GM11168 (cell line): Measurements from ENCODE around the gene PIAS3.
"Not testable (repeated sequence)": the region's sequence is repeated elsewhere in the genome, so short reads cannot be mapped to it uniquely, and the experiment has no call there.

Source experiments
- in situ Hi-C: fragments of 300-500 bp; cut with MboI; formaldehyde crosslinking; loops from one replicate; pipeline ENCODE4 v1.12.0; 2022; ENCODE audit warnings: low sequenced_read_pairs; ENCODE audit not compliant: unreplicated experiment

PIAS3 gene

DNA sequence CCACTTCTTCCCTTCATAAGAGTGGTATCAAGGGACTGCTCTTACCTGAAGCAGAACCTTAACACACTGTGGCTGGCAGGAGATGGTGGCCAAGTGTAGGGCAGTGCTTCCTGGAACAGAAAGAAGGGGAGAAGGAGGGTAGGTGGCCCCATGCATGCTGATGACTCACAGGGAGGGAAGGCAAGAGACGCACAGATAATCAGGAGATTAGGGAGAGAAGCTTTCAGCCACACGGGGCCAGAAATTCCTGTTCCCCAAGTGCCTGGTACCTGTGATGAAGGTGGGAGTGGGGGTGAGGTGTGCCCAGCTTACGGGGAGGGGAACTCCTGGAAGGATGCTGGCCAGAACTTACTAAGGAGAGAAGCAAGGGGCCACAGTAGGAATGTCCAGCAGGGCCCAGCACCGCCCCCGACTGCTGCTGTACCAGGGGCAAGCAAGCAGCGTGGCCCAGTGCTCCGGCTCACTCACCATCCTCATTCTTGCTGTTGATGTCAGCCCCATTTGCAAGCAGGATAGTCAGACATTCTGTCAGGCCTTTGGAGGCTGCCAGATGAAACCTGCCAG is 19.1 kb upstream of the PIAS3 start:
- in situ Hi-C loops, result no loop called here

DNA sequence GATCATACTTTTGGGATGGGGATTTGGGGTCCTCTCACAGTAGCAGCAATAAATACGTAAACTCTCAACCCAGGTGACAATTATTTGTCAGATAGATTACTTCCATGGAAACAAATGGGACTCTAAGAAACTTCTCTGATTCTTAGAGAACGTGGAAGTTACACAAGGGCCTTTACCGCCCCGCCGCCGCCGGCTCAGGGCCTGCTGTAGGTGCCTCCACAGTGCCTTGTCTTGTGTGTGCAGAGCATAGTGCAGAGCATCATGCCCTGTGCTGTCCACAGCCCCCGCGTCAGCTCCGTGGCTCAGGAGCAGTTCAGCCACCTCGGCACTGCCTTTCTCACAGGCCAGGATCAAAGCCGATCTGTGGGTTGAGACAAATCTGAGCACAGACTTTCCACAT is 15.8 kb upstream of the PIAS3 start:
- in situ Hi-C loops, result no loop called here

DNA sequence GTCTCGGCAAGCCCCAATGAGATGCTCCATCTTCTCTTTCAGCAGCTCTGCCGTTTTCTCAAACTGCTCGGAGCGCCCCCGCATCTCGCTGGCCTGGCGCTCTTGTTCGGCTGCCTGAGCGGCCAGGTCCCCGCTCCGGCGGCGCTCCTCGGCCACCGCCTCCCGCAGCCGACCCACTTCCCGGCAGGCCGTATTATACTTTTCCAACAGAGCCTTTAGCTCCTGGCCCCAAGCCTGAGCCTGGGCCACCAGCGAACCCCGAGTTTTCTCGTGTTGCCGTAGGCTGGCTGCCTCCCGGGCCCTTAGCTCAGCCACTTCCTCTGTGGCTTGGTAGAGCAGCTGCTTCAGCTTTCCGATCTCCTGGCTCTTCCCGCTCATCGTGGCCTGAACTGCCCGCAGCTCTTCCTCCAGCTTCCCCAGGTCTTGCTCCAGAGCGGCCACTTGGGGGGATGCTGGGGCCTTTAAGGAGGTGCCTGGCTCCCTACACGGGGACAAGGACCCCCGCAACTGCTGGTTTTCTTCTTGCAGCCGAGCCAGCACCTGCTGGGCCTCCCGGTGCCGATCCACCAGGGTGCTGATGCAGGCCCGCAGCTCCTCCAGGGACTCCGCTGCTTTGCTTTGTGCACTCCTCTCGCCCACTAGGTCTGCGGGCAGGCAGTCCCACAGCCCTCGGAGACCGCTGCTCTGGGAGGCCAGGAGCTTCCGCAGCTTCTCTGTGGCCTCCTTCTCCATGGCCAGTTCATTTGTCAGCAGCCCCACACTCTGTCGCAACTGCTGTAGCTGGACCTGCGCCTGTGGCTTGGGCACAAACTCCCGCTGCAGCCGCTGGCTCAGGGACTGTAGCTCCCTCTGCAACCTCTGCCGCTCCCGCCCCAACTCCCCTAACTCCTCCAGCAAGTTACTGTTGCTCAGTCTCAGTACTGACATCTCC is 13.4 kb upstream of the PIAS3 start:
- in situ Hi-C loops, result no loop called here

DNA sequence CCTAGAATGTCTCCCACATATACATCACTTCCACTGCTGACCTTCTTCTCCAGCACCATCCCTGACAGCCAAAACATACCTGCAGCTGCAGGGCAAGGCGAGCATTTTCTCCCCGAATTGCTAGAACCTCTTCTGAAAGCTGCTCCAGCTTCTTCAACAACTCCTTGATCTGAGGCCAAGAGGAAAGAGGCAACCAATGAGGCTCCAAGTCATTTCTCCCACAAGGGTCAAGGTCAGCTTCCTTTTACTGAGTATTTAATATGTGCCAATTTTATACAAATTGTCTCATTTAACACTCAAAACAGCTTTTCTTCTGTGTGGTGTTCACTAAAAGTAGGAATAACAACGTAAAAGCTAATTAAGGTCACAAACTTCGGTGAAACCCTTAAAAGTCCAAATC is 9.4 kb upstream of the PIAS3 start:
- in situ Hi-C loops, result no loop called here

DNA sequence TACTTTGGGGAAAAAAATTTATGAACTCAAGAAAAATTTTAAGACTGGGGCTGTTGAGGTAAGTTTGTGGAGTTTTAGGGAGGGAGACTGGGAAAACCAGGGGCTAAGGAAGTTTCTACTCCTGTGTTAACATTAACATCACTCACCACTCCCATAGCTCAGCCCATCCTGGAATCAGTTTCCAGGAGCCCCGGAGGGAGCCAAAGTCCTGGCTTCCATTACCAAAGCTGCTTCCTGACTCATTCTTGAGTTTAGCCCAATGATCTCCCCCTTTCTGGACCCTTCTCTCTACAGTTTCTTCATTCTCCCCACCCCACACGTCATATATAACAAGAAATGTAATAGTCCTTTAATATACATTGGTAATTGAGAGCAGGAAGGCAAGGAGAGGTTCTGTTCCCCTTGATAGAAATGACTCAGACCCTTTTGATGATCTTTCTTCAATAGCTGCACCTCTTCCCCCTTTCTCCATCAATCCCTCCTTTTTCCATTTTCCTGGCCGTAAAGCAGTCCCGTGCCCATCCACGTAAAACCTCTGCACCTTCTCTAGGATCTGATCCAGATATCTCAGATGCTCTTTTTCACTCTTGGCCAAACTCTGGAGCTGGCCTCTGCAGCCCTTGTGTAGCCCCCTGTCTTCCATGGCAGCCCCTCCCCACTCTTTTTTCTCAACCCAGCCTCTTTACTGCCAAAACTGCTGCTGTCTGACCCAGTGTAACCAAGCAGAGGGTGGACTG is 4.6 kb upstream of the PIAS3 start:
- in situ Hi-C loops, result no loop called here

DNA sequence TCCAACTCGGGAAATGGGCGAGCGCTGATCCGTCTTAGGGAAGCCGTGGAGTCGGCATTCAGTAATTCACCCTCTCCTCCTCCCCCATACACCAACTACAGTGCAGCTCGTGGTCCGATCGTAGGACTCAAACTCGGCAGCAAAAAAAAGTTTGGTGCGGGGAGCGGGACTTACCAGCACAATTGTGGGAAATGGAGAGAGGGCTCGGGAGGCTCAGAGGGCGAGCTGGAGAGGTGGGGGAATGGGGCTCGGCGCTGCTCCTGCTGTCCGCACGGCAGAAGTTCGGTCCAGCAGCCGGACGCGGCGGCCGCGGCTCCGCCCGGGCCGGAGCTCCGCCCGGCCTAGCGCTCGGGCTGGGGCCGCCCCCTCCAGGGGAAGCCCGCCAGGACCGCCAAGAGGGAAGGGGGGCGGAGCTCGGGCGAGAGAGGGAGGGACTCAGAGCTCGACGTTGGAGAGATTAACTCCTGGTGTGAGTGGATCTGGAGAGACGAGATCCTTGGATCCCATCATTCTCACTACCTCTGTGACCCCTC is 676 bp upstream of the PIAS3 start:
- in situ Hi-C loops, result loop anchor here (10.0 kb wide), 1 partner anchor 155 kb away; no protein-coding TSS in a partner anchor

DNA sequence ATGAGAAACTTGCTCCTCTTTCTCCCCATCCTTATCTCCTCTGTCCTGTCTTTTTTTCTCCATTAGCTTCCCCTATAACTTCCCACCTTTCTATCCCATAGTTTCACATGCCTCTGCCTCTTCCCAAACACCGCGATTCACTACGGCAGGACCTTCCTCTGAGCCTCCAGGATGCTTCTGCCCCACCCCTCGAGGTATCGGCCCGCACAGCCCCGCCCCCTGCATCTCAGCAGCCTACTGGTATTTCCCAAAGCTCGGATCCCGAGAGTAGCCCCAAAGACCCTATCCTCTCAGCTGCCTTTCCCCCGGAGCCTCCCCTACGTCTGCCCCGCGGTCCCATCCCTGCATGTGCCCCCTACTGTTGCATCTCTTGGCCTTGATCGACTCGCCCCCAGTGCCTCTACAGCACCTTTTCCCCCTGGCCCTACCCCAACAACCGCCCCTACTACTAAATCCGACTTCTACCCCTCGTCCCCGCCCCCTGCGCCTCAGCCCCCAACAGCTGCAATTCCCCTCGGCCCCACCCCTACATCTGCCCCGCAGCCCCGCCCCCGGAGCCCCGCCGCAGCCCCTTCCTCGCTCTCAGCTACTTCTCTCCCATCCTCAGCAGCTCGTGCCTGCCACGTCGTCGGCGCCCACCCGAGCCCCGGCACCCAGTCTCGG is 512 bp downstream of the PIAS3 start:
- in situ Hi-C loops, result loop anchor here (10.0 kb wide), 1 partner anchor 156 kb away; no protein-coding TSS in a partner anchor

DNA sequence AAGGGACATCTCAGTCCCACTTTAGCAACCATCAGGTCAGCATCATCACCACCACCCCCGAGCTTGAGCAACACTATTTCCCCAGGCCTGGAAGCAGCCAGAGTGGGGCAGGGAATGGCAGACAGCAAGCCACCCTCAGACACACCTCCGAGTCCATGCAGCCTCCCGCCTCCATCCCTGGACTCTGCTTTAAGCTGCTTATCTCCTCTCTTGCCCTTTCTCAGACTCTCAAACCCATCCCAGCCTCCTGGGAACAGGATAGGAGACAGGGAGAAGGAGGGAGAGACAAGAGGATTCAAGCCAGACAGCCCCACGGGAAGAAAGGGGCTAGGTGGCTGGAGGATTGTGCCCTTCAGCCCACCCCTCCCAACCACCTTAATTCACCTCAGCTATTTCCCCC is 1.7 kb downstream of the PIAS3 start:
- in situ Hi-C loops, result loop anchor here (10.0 kb wide), 1 partner anchor 158 kb away; no protein-coding TSS in a partner anchor

DNA sequence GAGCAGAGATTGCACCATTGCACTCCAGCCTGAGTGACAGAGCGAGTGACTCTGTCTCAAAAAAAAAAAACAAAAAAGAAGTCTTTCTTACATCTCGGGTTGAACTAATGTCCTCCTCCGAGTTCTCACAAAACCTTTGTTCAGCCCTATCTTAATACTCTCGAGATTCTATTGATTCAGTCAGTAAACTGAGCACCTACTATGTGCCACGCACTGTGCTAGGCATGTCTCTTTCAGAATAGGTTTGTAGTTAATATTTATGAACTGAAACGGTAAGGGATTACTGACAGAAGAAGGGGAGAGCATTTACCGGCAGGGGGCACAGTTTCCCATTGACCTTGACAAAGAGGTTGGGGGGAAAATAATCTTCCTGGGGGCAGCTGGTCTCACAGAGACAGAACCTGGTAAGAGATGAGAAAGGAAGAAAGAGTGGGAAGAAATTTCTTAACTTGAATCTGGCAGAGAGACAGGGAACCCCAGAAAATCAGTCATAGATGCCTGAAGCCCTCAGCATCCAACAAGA is 3.4 kb downstream of the PIAS3 start:
- in situ Hi-C loops, result loop anchor here (10.0 kb wide), 1 partner anchor 159 kb away; no protein-coding TSS in a partner anchor

DNA sequence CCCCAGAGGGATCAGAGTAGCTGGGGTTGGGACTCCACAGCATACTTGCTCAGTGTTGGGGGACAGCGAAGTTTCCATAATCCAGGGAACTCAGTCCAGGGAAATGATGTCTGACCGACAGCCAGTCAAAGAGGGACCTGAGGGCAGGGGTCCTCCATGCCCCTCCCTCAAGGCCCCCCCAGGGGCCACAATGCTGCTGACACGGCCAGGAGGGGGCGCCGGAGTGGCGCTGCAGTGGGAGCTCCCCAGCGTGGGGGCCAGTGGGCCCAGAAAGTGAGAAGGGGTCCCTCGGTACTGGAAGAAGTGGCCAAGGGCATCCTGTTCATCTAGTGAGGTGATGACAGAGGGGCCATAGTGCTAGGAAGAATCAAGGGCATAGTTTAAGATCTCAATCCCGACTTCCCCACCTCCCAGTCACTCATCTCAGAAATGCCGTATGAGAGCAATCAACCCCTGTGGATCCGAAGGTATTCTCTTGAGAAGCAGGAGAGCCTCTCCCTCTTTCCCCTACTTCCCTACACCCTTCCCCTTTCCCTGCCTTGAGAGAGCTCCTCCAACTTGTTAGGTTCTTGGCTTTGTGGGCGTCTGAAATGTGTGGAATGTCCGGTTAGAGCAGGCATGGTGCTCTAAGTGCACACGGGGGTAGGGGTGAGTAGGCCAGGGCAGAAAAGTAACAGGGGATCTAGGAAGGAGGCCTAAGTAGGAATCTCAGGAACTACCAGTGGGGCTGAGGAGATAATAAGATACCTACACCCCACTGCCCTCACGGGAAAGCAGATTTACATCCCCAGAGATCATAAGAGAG is 9.3 kb downstream of the PIAS3 start:
- in situ Hi-C loops, result loop anchor here (10.0 kb wide), 1 partner anchor 165 kb away; no protein-coding TSS in a partner anchor

DNA sequence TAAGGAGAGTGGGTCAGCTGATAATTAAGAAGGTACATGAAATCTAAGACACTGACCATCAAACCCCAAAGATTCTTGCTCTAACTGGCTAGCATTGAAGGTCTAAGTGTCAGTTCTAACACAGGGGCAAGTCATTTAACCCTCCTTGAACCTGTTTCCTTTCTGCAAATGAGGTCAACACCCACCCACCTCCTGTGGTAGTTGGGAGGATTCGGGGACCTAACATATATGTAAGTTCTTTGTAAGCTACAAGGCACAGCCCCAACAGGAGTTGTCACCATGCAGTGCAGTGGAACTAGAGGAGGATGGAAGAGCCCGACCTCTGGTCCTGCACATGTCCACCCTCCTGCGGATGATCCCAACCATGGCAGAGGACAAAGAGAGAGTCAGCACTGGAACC is 11.1 kb downstream of the PIAS3 start:
- in situ Hi-C loops, result no loop called here

DNA sequence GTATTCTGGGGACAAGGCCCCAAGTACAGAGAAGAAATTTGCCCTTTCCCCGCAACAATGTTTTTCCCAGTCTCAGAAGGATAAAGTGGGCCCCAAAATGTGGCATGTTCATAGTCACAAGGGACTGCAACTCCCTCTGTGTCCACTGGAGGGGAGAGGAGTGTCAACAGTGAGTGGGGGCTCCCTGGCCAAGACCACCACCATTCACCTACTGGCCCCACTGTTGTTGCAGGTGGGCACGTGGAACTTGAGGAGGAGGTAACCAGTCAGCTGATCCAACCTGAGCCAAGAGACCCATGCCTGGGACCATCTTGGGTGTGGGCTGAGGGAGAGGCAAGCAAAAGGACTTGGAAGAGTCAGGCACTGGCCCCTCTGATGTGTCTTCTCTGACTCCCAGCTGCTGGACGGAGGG is 12.7 kb downstream of the PIAS3 start:
- in situ Hi-C loops, result no loop called here

DNA sequence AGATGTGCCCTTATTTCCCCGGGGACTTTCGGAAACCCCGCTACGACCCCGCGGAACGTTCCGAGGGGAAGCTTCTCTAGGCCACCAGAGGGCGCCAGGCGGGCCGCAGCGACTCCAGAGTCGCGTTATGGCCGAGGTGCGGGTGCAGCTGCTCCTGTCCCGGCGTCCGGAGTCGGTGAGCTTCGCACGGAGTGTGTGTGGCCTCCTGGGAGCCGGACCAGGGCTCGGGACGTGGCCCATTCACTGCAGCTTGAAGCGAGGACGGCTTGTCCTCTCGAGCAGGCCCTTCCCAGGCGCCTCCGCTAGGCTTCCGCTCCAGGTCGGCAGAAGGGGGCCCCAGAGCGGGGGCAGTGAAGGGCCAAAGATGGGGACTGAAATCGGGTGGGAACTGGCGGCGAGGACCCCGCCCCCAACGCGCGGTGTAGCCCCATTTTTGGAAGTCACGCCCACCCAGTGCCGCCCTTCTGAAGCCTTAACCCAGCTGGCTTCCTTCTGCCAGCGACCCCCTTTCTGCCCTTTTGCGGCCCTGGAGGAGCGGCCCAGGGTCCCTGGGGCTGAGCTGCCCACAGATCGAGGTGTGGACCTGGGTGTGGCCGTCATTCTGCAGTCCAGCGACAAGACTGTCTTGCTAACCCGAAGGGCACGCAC is 13.2 kb downstream of the PIAS3 start, which contains the start of gene NUDT17:
Gene NUDT17, plus strand, starts transcription at position 117 of the 648 bp plus-strand sequence. Its CDS starts 11 bp downstream, at position 128.
- in situ Hi-C loops, result no loop called here

DNA sequence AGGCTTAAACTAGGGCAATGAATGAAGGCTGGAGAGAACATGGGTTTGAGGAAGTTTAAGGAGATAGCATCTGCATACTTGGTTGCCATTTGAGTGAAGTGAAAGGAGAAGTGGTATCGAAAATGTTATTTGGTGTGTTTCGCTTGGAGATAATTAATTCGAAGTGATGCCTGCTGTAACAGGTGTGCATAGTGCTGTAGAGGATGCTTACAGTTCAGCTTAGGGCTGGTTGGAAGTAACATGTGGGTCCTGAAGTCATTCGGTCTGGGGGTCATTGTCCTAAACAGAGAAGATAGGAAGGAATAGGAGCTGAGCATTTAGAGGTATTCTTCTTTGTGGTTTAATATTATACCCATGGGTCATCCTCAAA is 13.8 kb downstream of the PIAS3 start:
- in situ Hi-C loops, result no loop called here

DNA sequence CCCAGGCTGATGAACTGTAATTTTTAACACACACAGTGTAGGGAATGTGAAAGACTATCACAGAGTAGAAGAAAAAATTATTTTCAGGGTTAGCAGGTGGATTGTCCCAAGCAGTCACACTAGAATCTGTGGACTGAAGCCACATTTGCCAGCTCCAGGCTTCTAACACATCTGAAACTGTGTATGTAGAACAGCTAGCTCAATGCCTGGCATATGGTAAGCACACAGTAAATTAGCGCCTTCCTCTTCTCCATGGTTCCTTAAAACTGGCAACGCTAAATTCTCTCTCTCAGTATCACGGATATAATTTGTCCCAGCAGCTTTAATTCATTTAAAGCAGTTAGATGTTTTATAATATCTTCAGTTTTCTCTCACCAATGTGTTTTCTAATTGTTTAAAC is 15.8 kb downstream of the PIAS3 start:
- in situ Hi-C loops, result no loop called here

DNA sequence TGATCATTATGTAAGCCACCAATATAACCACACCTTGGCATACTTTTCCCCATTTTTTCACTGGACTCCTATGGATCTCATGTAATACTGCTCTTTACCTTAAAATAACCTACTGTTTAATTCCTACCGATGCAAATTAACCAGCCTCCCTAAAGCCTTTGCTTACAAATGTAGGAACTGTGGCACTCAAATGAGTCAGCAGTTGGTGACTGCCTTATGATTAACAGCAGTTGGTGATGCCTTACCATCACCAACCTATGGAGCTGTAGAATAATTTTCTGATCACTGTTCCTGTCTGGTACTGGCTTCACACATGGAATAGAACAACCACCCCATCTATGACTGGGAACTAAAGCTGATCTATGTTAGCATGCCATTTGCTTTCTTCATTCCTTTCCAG is 21.2 kb downstream of the PIAS3 start:
- in situ Hi-C loops, result no loop called here

DNA sequence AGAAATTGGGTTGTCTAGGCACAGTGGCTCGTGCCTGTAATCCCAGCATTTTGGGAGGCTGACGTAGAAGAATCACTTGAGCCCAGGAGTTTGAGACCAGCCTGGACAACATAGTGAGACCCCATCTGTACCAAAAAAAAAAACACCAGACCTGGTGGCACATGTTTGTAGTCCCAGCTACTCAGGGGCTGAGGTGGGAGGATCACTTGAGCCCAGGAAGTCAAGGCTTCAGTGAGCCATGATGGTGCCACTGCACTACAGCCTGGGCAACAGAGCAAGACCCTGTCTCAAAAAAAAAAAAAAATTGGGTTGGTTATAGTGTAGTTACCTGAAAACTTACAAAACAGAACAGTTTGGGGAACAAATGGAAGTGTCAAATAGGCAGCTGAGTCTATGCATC is 28.1 kb downstream of the PIAS3 start:
- in situ Hi-C loops, result not testable (repeated sequence)

DNA sequence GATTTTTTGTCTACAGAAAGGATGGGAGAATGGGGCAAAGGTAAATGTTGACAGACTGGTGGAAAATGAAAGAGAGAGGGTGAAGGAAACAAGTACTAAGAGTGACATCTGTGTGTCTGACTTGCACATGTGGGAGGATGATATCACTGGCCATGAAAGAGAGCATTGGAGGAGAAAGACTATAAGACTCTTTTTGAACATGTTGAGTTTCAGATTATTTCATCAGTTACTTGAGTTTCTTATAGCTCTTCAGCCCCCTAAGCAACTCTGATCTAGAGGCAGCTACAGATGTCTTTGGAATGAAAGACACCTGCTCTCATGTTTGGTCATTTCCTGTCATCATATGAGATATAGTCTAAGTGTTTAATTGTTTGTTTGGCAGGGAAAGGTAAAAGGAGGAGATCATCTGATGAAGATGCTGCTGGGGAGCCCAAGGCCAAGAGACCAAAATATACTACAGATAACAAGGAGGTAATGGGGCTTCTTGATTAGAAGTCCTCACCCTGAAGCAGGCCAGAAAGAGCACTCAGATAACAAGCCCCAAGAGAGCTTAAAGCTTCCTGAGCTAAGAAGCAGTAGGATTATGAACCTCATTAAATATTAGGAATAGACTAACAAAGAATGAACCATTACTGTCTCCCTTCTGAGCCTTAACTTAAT is 30.4 kb downstream of the PIAS3 start:
- in situ Hi-C loops, result no loop called here
